ENCODE measurements around the gene PFKFB2.
"Not testable (repeated sequence)": the region's sequence is repeated elsewhere in the genome, so short reads cannot be mapped to it uniquely, and the experiment has no call there.

PFKFB2 gene

GRCh38 chr1:207039380-207040180 is 13.5 kb upstream of the PFKFB2 start:
- DNase-seq (ENCODE audit: low read depth): no peak

GRCh38 chr1:207040181-207040533 is 12.9 kb upstream of the PFKFB2 start:
- DNase-seq (ENCODE audit: low read depth): no peak

GRCh38 chr1:207041397-207041796 is 11.7 kb upstream of the PFKFB2 start:
- DNase-seq (ENCODE audit: low read depth): not testable (repeated sequence)

- no peak for DNase-seq (ENCODE audit: low read depth)
Observed at GRCh38 chr1:207045453-207045852, 7.6 kb upstream of the PFKFB2 start.

- DNase-seq (ENCODE audit: low read depth): no peak
Observed at GRCh38 chr1:207047505-207047904, 5.6 kb upstream of the PFKFB2 start.

GRCh38 chr1:207048041-207048440 is 5.0 kb upstream of the PFKFB2 start:
- no peak for DNase-seq (ENCODE audit: low read depth)

- no peak for DNase-seq (ENCODE audit: low read depth)
Observed at GRCh38 chr1:207049054-207049453, 4.0 kb upstream of the PFKFB2 start.

GRCh38 chr1:207049514-207049913 is 3.6 kb upstream of the PFKFB2 start:
- no peak for DNase-seq (ENCODE audit: low read depth)

- peak; percentile 67 for DNase-seq (ENCODE audit: low read depth)
Observed at GRCh38 chr1:207049974-207050391, 3.1 kb upstream of the PFKFB2 start.

GRCh38 chr1:207050480-207051190 is 2.4 kb upstream of the PFKFB2 start:
- peak; percentile 89 for DNase-seq (ENCODE audit: low read depth)

- peak; percentile 77 for DNase-seq (ENCODE audit: low read depth)
Observed at GRCh38 chr1:207051191-207051943, 1.7 kb upstream of the PFKFB2 start, which contains the start of gene YOD1. Gene YOD1 (minus strand): TSS chr1:207051208. CDS start chr1:207051030, 178 bp downstream.

GRCh38 chr1:207054491-207054890 is 1.4 kb downstream of the PFKFB2 start:
- no peak for DNase-seq (ENCODE audit: low read depth)

- DNase-seq (ENCODE audit: low read depth): no peak
Observed at GRCh38 chr1:207055386-207056001, 2.4 kb downstream of the PFKFB2 start.

GRCh38 chr1:207056673-207057072 is 3.6 kb downstream of the PFKFB2 start:
- DNase-seq (ENCODE audit: low read depth): no peak

- DNase-seq (ENCODE audit: low read depth): no peak
Observed at GRCh38 chr1:207058252-207058651, 5.2 kb downstream of the PFKFB2 start.

GRCh38 chr1:207058878-207059867 is 6.1 kb downstream of the PFKFB2 start:
- no peak for DNase-seq (ENCODE audit: low read depth)

GRCh38 chr1:207059881-207060280 is 6.8 kb downstream of the PFKFB2 start:
- no peak for DNase-seq (ENCODE audit: low read depth)

GRCh38 chr1:207060596-207060995 is 7.5 kb downstream of the PFKFB2 start:
- no peak for DNase-seq (ENCODE audit: low read depth)

- no peak for DNase-seq (ENCODE audit: low read depth)
Observed at GRCh38 chr1:207062058-207062457, 9.0 kb downstream of the PFKFB2 start.

- DNase-seq (ENCODE audit: low read depth): no peak
Observed at GRCh38 chr1:207063014-207063413, 9.9 kb downstream of the PFKFB2 start.

- no peak for DNase-seq (ENCODE audit: low read depth)
Observed at GRCh38 chr1:207064561-207064960, 11.5 kb downstream of the PFKFB2 start.
